Ascending aorta (tissue), 2 donors: ENCODE data around the gene KCNIP4. TPM values are rescaled to one million over a fixed set of nuclear protein-coding genes. Genes with fewer than 3 reads are reported as not detected.

ENCODE experiments used
- DNase-seq, 2 donors: peaks; one replicate each; pipeline ENCODE4 v3.0.0-alpha.2; 2019; ENCODE audit warnings: low spot score in 2 of 2
- H3K27ac ChIP-seq, 2 donors: fragments of 200-600 bp; sonication (generic); one replicate each; pipeline ENCODE4 v1.5.1; 2016 to 2017; ENCODE audit warnings: mild to moderate bottlenecking in 1 of 2
- H3K27me3 ChIP-seq: fragments of 200-600 bp; sonication (generic); one replicate; pipeline ENCODE4 v1.5.1; 2017
- H3K36me3 ChIP-seq, 2 donors: fragments of 200-600 bp; sonication (generic); one replicate each; pipeline ENCODE4 v1.5.1; 2016
- H3K4me1 ChIP-seq, 2 donors: fragments of 200-600 bp; sonication (generic); one replicate each; pipeline ENCODE4 v1.5.1; 2016 to 2017; ENCODE audit warnings: mild to moderate bottlenecking in 1 of 2
- H3K4me3 ChIP-seq, 2 donors: fragments of 200-600 bp; sonication (generic); one replicate each; pipeline ENCODE4 v1.5.1; 2016 to 2017; ENCODE audit warnings: mild to moderate bottlenecking in 1 of 2
- H3K9me3 ChIP-seq, 2 donors: fragments of 200-600 bp; sonication (generic); one replicate each; pipeline ENCODE4 v1.5.1; 2016
- intact Hi-C: fragments of 100-400 bp; cut with DNase I; formaldehyde crosslinking; loops from one replicate; pipeline ENCODE4 v1.15.1; 2023
- total RNA-seq: library from RNA; depleted of rRNA; stranded (reverse); fragments of >200 nt; gene quantifications from one replicate; pipeline ENCODE4 v1.1.0, GENCODE V29; 2016
- TF ChIP-seq, protein P1 (sequence below), 3 experiments: fragments of 200-600 bp in 2 of 3; fragments of 450-650 bp in 1 of 3; sonication (generic) in 2 of 3; IDR thresholded peaks; one replicate each; pipeline ENCODE4 v1.5.1; 2016 to 2019; ENCODE audit warnings: antibody characterized with exemption in 3 of 3, mild to moderate bottlenecking in 1 of 3, moderate library complexity in 1 of 3

The KCNIP4 gene
- total RNA-seq, 1 donor from 2014 or later: not detected

- Histone ChIP-seq H3K4me3 (no peak overlapping the region), H3K4me1 (peaks cover 0 to 4% of the 10 kb centered on the region in 2 donors), H3K9me3 (no peaks in the 10 kb centered on the region), H3K36me3 (no peaks in the 10 kb centered on the region), H3K27me3 (no peaks in the 10 kb centered on the region), H3K27ac (no peak overlapping the region)
- intact Hi-C loops: no loop called here
- no peak for DNase-seq
- TF ChIP-seq, protein P1, sequence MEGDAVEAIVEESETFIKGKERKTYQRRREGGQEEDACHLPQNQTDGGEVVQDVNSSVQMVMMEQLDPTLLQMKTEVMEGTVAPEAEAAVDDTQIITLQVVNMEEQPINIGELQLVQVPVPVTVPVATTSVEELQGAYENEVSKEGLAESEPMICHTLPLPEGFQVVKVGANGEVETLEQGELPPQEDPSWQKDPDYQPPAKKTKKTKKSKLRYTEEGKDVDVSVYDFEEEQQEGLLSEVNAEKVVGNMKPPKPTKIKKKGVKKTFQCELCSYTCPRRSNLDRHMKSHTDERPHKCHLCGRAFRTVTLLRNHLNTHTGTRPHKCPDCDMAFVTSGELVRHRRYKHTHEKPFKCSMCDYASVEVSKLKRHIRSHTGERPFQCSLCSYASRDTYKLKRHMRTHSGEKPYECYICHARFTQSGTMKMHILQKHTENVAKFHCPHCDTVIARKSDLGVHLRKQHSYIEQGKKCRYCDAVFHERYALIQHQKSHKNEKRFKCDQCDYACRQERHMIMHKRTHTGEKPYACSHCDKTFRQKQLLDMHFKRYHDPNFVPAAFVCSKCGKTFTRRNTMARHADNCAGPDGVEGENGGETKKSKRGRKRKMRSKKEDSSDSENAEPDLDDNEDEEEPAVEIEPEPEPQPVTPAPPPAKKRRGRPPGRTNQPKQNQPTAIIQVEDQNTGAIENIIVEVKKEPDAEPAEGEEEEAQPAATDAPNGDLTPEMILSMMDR (IDR thresholded peaks at IDR 0.05): no peak
These were observed 1251.8 kb downstream of the KCNIP4 start for GRCh38 chr4:20696815-20697214.

GRCh38 chr4:20687864-20688263, 1260.7 kb downstream of the KCNIP4 start:
- H3K4me1 ChIP-seq: no peaks in the 10 kb centered on the region
- intact Hi-C loops: loop anchor here (5.0 to 10.0 kb wide), 2 partner anchors 266 to 2003 kb away; no protein-coding TSS in a partner anchor
- no peak overlapping the region for H3K27ac ChIP-seq
- H3K4me3 ChIP-seq: no peak overlapping the region
- TF ChIP-seq, protein P1 (IDR thresholded peaks at IDR 0.05): no peak
- H3K27me3 ChIP-seq: no peaks in the 10 kb centered on the region
- no peak for DNase-seq
- H3K36me3 ChIP-seq: no peaks in the 10 kb centered on the region
- no peaks in the 10 kb centered on the region for H3K9me3 ChIP-seq

- intact Hi-C loops: loop anchor here (5.0 to 10.0 kb wide), 2 partner anchors 263 to 2000 kb away; no protein-coding TSS in a partner anchor
- H3K27ac ChIP-seq: no peak overlapping the region
These were observed 1263.5 kb downstream of the KCNIP4 start for GRCh38 chr4:20684852-20685763.

DNA sequence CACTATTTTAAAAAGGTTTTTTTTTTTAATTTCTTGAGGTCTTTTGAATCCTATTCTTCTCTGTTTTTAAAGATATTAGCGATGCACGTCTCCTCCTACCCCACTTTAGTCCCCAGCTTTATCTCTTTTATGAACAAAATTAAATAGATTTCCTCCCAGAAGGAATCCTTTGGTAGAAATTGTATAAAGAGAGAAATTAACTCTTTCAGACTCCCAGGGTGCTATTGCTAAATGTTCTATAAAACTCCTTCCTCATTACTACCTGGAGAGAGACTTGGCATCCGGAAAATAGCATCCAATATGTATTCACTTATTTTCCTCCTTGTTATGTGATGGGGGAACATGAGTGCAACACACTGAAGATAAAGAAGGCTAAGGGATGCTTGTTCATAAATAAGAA, 1264.8 kb downstream of the KCNIP4 start:
- no peaks in the 10 kb centered on the region for H3K9me3 ChIP-seq
- TF ChIP-seq, protein P1 (IDR thresholded peaks at IDR 0.05): no peak
- H3K4me3 ChIP-seq: no peak overlapping the region
- DNase-seq: no peak
- H3K27ac ChIP-seq: no peak overlapping the region
- no peaks in the 10 kb centered on the region for H3K4me1 ChIP-seq
- intact Hi-C loops: loop anchor here (10.0 kb wide), 1 partner anchor 1999 kb away; no protein-coding TSS in a partner anchor
- H3K36me3 ChIP-seq: no peaks in the 10 kb centered on the region
- no peaks in the 10 kb centered on the region for H3K27me3 ChIP-seq

More at GRCh38 chr4:20684852-20685763, 1263.5 kb downstream of the KCNIP4 start:
- Histone ChIP-seq H3K4me3 (no peak overlapping the region), H3K4me1 (no peaks in the 10 kb centered on the region), H3K36me3 (no peaks in the 10 kb centered on the region), H3K27me3 (no peaks in the 10 kb centered on the region), H3K9me3 (no peaks in the 10 kb centered on the region)
- DNase-seq: no peak
- TF ChIP-seq, protein P1 (IDR thresholded peaks at IDR 0.05): peak; percentile 33 to 66 (median 47)

GRCh38 chr4:20682853-20683252, 1265.7 kb downstream of the KCNIP4 start:
- intact Hi-C loops: loop anchor here (10.0 kb wide), 1 partner anchor 1998 kb away; no protein-coding TSS in a partner anchor
- no peaks in the 10 kb centered on the region for H3K27me3 ChIP-seq
- no peaks in the 10 kb centered on the region for H3K4me1 ChIP-seq
- no peak overlapping the region for H3K27ac ChIP-seq
- H3K9me3 ChIP-seq: no peaks in the 10 kb centered on the region
- no peak for DNase-seq
- TF ChIP-seq, protein P1 (IDR thresholded peaks at IDR 0.05): no peak
- no peak overlapping the region for H3K4me3 ChIP-seq
- H3K36me3 ChIP-seq: no peaks in the 10 kb centered on the region
